WERI-Rb-1 (cell line): ENCODE data around the gene BRF1.

Source experiments
- DNase-seq: peaks from one replicate; pipeline ENCODE4 v3.0.0-alpha.2; 2020
- H3K27ac ChIP-seq: fragments of 250-450 bp; sonication (Bioruptor Pico); 2 replicates; pipeline ENCODE4 v1.5.1; 2020; ENCODE audit warnings: mild to moderate bottlenecking, moderate library complexity
- H3K27me3 ChIP-seq: fragments of 250-450 bp; sonication (Bioruptor Pico); 2 replicates; pipeline ENCODE4 v1.5.1; 2021; ENCODE audit warnings: mild to moderate bottlenecking, low read depth, moderate library complexity; ENCODE audit not compliant: insufficient read depth, severe bottlenecking
- H3K36me3 ChIP-seq: fragments of 250-450 bp; sonication (Bioruptor Pico); 2 replicates; pipeline ENCODE4 v1.5.1; 2020; ENCODE audit warnings: mild to moderate bottlenecking, moderate library complexity
- H3K4me3 ChIP-seq: 2 replicates; pipeline ENCODE4 v1.5.1; 2011; ENCODE audit warnings: low read depth, mild to moderate bottlenecking, control low read depth, low read length
- H3K9me3 ChIP-seq: fragments of 250-450 bp; sonication (Bioruptor Pico); 2 replicates; pipeline ENCODE4 v1.5.1; 2021; ENCODE audit warnings: mild to moderate bottlenecking, moderate library complexity; ENCODE audit not compliant: severe bottlenecking
- CTCF ChIP-seq: IDR thresholded peaks from 2 replicates; pipeline ENCODE4 v1.5.1; 2011; ENCODE audit warnings: low read depth, mild to moderate bottlenecking, control low read depth, inconsistent platforms, low read length

The BRF1 gene

GRCh38 chr14:105315211-105315721 is 14.5 kb upstream of the BRF1 start:
- DNase-seq: peak; percentile 45
- 0 out of 2 replicates have a peak, but pooled peaks have one; percentile 1 for TF ChIP-seq CTCF
- Histone ChIP-seq H3K27me3 (no peaks in the 10 kb centered on the region), H3K9me3 (no peaks in the 10 kb centered on the region), H3K4me3 (peak overlapping the region; percentile 59), H3K27ac (no peak overlapping the region), H3K36me3 (no peaks in the 10 kb centered on the region; the same call in 1 of the 2 replicates)

GRCh38 chr14:105314287-105315200 is 13.7 kb upstream of the BRF1 start, which contains the start of gene PACS2:
PACS2 (plus strand) TSS chr14:105314748; CDS start chr14:105314919, 171 bp downstream.
- no peak for TF ChIP-seq CTCF
- Histone ChIP-seq H3K36me3 (no peaks in the 10 kb centered on the region), H3K9me3 (no peaks in the 10 kb centered on the region), H3K27me3 (no peaks in the 10 kb centered on the region), H3K27ac (peak within 1 kb of the TSS; percentile 90), H3K4me3 (peak within 1 kb of the TSS; percentile 59)
- peak; percentile 62 for DNase-seq

GRCh38 chr14:105313381-105314286 is 12.8 kb upstream of the BRF1 start:
- TF ChIP-seq CTCF: no peak
- H3K4me3 ChIP-seq: peak overlapping the region; percentile 50
- no peaks in the 10 kb centered on the region for H3K27me3 ChIP-seq
- H3K36me3 ChIP-seq: no peaks in the 10 kb centered on the region
- H3K27ac ChIP-seq: peak overlapping the region; percentile 90
- H3K9me3 ChIP-seq: no peaks in the 10 kb centered on the region
- no peak for DNase-seq

- TF ChIP-seq CTCF: no peak
- DNase-seq: no peak
- H3K27ac ChIP-seq: peak overlapping the region; percentile 90
- no peaks in the 10 kb centered on the region for H3K36me3 ChIP-seq
- H3K4me3 ChIP-seq: no peak overlapping the region
- no peaks in the 10 kb centered on the region for H3K27me3 ChIP-seq
- H3K9me3 ChIP-seq: no peaks in the 10 kb centered on the region
Measured at GRCh38 chr14:105312973-105313372, 12.2 kb upstream of the BRF1 start.

GRCh38 chr14:105311838-105312237 is 11.0 kb upstream of the BRF1 start:
- Histone ChIP-seq H3K27ac (peak overlapping the region; percentile 29; the same call in 1 of the 2 replicates), H3K4me3 (no peak overlapping the region), H3K27me3 (no peaks in the 10 kb centered on the region), H3K9me3 (no peaks in the 10 kb centered on the region), H3K36me3 (no peaks in the 10 kb centered on the region)
- DNase-seq: peak; percentile 59
- TF ChIP-seq CTCF: no peak
